Osteoblast (primary cell): ENCODE measurements around the gene PRMT7. TPM values are rescaled to one million over a fixed set of nuclear protein-coding genes. Genes with fewer than 3 reads are reported as not detected.
A peak's percentile ranks its signal among the peaks of the same experiment; 100 is the strongest.

Experiments
- DNase-seq: peaks from one replicate; pipeline ENCODE4 v3.0.0; 2011; ENCODE audit warnings: low spot score, mixed read lengths; ENCODE audit not compliant: insufficient read length; ENCODE audit errors: missing footprints
- H2AFZ ChIP-seq: 2 replicates; pipeline ENCODE4 v1.6.0; 2011; ENCODE audit warnings: mild to moderate bottlenecking, low read length
- H3K27ac ChIP-seq: 2 replicates; pipeline ENCODE4 v1.5.1; 2011; ENCODE audit warnings: mild to moderate bottlenecking, low read depth, low read length, moderate library complexity
- H3K27me3 ChIP-seq: 2 replicates; pipeline ENCODE4 v1.6.0; 2012; ENCODE audit warnings: mild to moderate bottlenecking, control low read depth, inconsistent platforms, low read length, moderate library complexity; ENCODE audit not compliant: insufficient read depth
- H3K36me3 ChIP-seq: 2 replicates; pipeline ENCODE4 v1.5.1; 2011; ENCODE audit warnings: mild to moderate bottlenecking, low read length, control low read depth, moderate library complexity; ENCODE audit not compliant: insufficient read depth
- H3K4me1 ChIP-seq: 2 replicates; pipeline ENCODE4 v1.5.1; 2011; ENCODE audit warnings: mild to moderate bottlenecking, low read length, control low read depth, moderate library complexity; ENCODE audit not compliant: insufficient read depth
- H3K4me2 ChIP-seq: 2 replicates; pipeline ENCODE4 v1.6.0; 2011; ENCODE audit warnings: mild to moderate bottlenecking, low read length; ENCODE audit not compliant: insufficient read depth
- H3K4me3 ChIP-seq: fragments of 200-600 bp; sonication (generic); 3 replicates; pipeline ENCODE4 v1.5.1; 2012; ENCODE audit warnings: mild to moderate bottlenecking, low read length, inconsistent platforms; ENCODE audit not compliant: insufficient read depth
- H3K79me2 ChIP-seq: 2 replicates; pipeline ENCODE4 v1.6.0; 2012; ENCODE audit warnings: mild to moderate bottlenecking, low read length, control low read depth, inconsistent platforms; ENCODE audit not compliant: insufficient read depth
- H3K9me3 ChIP-seq: 2 replicates; pipeline ENCODE4 v1.5.1; 2011; ENCODE audit warnings: low read depth, low read length, control low read depth
- H4K20me1 ChIP-seq: 2 replicates; pipeline ENCODE4 v1.6.0; 2012; ENCODE audit warnings: mild to moderate bottlenecking, low read length, control low read depth; ENCODE audit not compliant: insufficient read depth
- total RNA-seq: library from RNA; depleted of rRNA; stranded (reverse); fragments of >200 nt; gene quantifications from 2 replicates; pipeline ENCODE4 v1.2.3, GENCODE V29; 2012
- TF ChIP-seq, protein P1 (sequence below): IDR thresholded peaks from 2 replicates; pipeline ENCODE4 v1.5.1; 2011; ENCODE audit warnings: mild to moderate bottlenecking, low read depth, low read length, moderate library complexity; ENCODE audit errors: extremely low read depth

Gene PRMT7
- total RNA-seq, 1 donor: 36.9 TPM

- TF ChIP-seq, protein P1, sequence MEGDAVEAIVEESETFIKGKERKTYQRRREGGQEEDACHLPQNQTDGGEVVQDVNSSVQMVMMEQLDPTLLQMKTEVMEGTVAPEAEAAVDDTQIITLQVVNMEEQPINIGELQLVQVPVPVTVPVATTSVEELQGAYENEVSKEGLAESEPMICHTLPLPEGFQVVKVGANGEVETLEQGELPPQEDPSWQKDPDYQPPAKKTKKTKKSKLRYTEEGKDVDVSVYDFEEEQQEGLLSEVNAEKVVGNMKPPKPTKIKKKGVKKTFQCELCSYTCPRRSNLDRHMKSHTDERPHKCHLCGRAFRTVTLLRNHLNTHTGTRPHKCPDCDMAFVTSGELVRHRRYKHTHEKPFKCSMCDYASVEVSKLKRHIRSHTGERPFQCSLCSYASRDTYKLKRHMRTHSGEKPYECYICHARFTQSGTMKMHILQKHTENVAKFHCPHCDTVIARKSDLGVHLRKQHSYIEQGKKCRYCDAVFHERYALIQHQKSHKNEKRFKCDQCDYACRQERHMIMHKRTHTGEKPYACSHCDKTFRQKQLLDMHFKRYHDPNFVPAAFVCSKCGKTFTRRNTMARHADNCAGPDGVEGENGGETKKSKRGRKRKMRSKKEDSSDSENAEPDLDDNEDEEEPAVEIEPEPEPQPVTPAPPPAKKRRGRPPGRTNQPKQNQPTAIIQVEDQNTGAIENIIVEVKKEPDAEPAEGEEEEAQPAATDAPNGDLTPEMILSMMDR: no peak
- Histone ChIP-seq H3K9me3 (no peaks in the 10 kb centered on the region), H4K20me1 (peaks cover 10% of the 10 kb centered on the region), H3K4me3 (no peak overlapping the region), H3K36me3 (peaks cover 78% of the 10 kb centered on the region), H3K27ac (peak overlapping the region; percentile 35), H3K79me2 (peaks cover 23% of the 10 kb centered on the region), H3K4me1 (peaks cover 26% of the 10 kb centered on the region), H3K27me3 (no peaks in the 10 kb centered on the region), H2AFZ (no peak overlapping the region), H3K4me2 (no peak overlapping the region)
- no peak for DNase-seq
Measured at GRCh38 chr16:68299571-68300453, 11.0 kb upstream of the PRMT7 start.

DNA sequence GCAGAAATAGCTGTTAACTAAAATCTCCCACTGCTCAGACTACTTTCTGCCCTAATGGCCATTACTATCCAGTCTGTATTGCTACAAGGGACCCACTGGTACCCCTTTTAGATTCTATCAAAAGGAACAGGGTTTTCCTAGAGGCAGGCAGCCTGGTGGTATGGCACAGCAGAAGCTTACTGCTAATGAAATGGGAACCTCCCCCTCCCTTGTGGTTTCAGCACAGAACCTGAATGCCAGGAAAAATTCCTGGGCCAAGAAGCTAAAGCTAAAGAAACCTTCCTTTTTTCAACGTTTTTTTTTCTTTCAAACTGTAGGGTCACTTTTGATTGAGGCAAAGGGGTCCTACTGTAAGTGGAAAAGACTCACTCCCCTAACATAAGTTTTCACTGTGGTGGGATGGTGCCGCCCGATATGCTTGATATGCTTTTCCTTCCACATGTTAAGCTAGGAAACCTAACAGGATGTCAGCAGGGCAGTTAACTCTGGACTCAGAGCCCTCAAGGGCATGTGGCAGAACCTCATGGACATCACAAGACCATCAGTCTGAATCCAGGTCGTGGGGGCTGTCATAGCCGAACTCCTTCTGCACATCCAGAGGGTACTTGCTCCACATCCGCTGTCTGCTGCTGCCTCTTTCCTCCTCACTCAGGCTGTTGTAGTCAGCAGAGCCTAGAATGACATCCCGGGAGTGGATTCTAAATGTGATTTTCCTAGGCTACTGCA lies 9.9 kb upstream of the PRMT7 start:
- no peaks in the 10 kb centered on the region for H3K27me3 ChIP-seq
- H3K4me3 ChIP-seq: no peak overlapping the region
- H3K36me3 ChIP-seq: peaks cover 75% of the 10 kb centered on the region
- no peak overlapping the region for H3K4me2 ChIP-seq
- H3K4me1 ChIP-seq: peaks cover 26% of the 10 kb centered on the region
- DNase-seq: no peak
- H3K27ac ChIP-seq: peak overlapping the region; percentile 12
- H3K79me2 ChIP-seq: peaks cover 32% of the 10 kb centered on the region
- peaks cover 7% of the 10 kb centered on the region for H4K20me1 ChIP-seq
- TF ChIP-seq, protein P1: no peak
- no peak overlapping the region for H2AFZ ChIP-seq
- no peaks in the 10 kb centered on the region for H3K9me3 ChIP-seq

- Histone ChIP-seq H3K27me3 (no peaks in the 10 kb centered on the region), H4K20me1 (peaks cover 10% of the 10 kb centered on the region), H2AFZ (no peak overlapping the region), H3K9me3 (no peaks in the 10 kb centered on the region), H3K4me2 (no peak overlapping the region), H3K4me1 (peaks cover 12% of the 10 kb centered on the region), H3K27ac (no peak overlapping the region), H3K4me3 (no peak overlapping the region), H3K36me3 (peaks cover 45% of the 10 kb centered on the region), H3K79me2 (peaks cover 65% of the 10 kb centered on the region)
- no peak for DNase-seq
- TF ChIP-seq, protein P1: no peak
Measured at GRCh38 chr16:68306633-68307032, 4.2 kb upstream of the PRMT7 start.

GRCh38 chr16:68309799-68310198 lies 1.0 kb upstream of the PRMT7 start:
- peaks cover 79% of the 10 kb centered on the region for H3K79me2 ChIP-seq
- peak overlapping the region; percentile 87 for H3K4me2 ChIP-seq
- no peak overlapping the region for H2AFZ ChIP-seq
- peaks cover 4% of the 10 kb centered on the region for H4K20me1 ChIP-seq
- peak overlapping the region; percentile 82 for H3K27ac ChIP-seq
- H3K9me3 ChIP-seq: no peaks in the 10 kb centered on the region
- peak overlapping the region; percentile 95 for H3K4me3 ChIP-seq
- TF ChIP-seq, protein P1: no peak
- DNase-seq: no peak
- H3K4me1 ChIP-seq: peaks cover 15% of the 10 kb centered on the region
- no peaks in the 10 kb centered on the region for H3K27me3 ChIP-seq
- H3K36me3 ChIP-seq: peaks cover 30% of the 10 kb centered on the region
